ENCODE results near the gene CEACAM19. TPM values are rescaled to one million over a fixed set of nuclear protein-coding genes. Genes with fewer than 3 reads are reported as not detected.
"Not testable (repeated sequence)": the region's sequence is repeated elsewhere in the genome, so short reads cannot be mapped to it uniquely, and the experiment has no call there.

The CEACAM19 gene
- total and polyA plus RNA-seq, 2 of the 13 experiments (the other 11 are each of a cell fraction or from before 2014, with no cell fraction given) = 1.3 to 4.0 TPM

GRCh38 chr19:44670027-44670426 is 1.3 kb upstream of the CEACAM19 start:
- POLR2A ChIA-PET; H4K20me1 ChIP-seq (ENCODE audit: insufficient read depth, low read length); H3K4me1 ChIP-seq (ENCODE audit: insufficient read depth, low read length); DNase-seq (ENCODE audit: low spot score); H3K4me2 ChIP-seq (ENCODE audit: low read depth, low read length); H3K36me3 ChIP-seq (replicated peaks in 1 of 2; ENCODE audit: control insufficient read depth in 1 of 2, insufficient read depth in 2 of 2, low read length in 2 of 2); CTCF ChIA-PET (ENCODE audit: low intra/inter-chr PET ratio, low total read pairs); H2AFZ ChIP-seq (ENCODE audit: low read length); FAIRE-seq; H3K79me2 ChIP-seq (ENCODE audit: insufficient read depth, low read length); intact Hi-C loops (cut with micrococcal nuclease; ENCODE audit: unreplicated experiment); H3K9ac ChIP-seq (ENCODE audit: insufficient read depth, low read depth, low read length); H3K27me3 ChIP-seq (ENCODE audit: control insufficient read depth in 1 of 2, insufficient read depth in 2 of 2, low read length in 2 of 2); BruUV-seq (replicated peaks); in situ Hi-C loops (cut with HindIII; ENCODE audit: extremely low pct_ligation_motif_present, low pct_unique_long_range_greater_than_20kb); ATAC-seq; H3K9me3 ChIP-seq (ENCODE audit: low read length); H3K27ac ChIP-seq (ENCODE audit: extremely low read length, insufficient read depth, low read length); H3K4me3 ChIP-seq (replicated peaks in 1 of 3; ENCODE audit: insufficient read depth in 1 of 3, low read depth in 2 of 3, low read length in 3 of 3): not testable (repeated sequence)
- WGBS (ENCODE audit: low lambda C conversion rate) = 98% methylated on average over 2 of the region's 2 CpGs
- TF ChIP-seq ZNF121 (CRISPR knock-in tag; IDR thresholded peaks at IDR 0.05) = peak; percentile 59; the same call in 1 of the 2 replicates

- Histone ChIP-seq H3K79me2 (ENCODE audit: insufficient read depth, low read length) (no peaks in the 10 kb centered on the region), H2AFZ (ENCODE audit: low read length) (no peak overlapping the region), H3K4me1 (ENCODE audit: insufficient read depth, low read length) (peaks cover 10% of the 10 kb centered on the region), H3K36me3 (replicated peaks in 1 of 2; ENCODE audit: control insufficient read depth in 1 of 2, insufficient read depth in 2 of 2, low read length in 2 of 2) (no peaks in the 10 kb centered on the region), H3K4me3 (replicated peaks in 1 of 3; ENCODE audit: insufficient read depth in 1 of 3, low read depth in 2 of 3, low read length in 3 of 3) (no peak overlapping the region), H3K27me3 (ENCODE audit: control insufficient read depth in 1 of 2, insufficient read depth in 2 of 2, low read length in 2 of 2) (no peaks in the 10 kb centered on the region), H3K9ac (ENCODE audit: insufficient read depth, low read depth, low read length) (no peak overlapping the region), H3K27ac (ENCODE audit: extremely low read length, insufficient read depth, low read length) (no peak overlapping the region), H3K4me2 (ENCODE audit: low read depth, low read length) (no peak overlapping the region), H4K20me1 (ENCODE audit: insufficient read depth, low read length) (no peaks in the 10 kb centered on the region), H3K9me3 (ENCODE audit: low read length) (no peaks in the 10 kb centered on the region)
- in situ Hi-C loops (cut with HindIII; ENCODE audit: extremely low pct_ligation_motif_present, low pct_unique_long_range_greater_than_20kb) (no loop called here), intact Hi-C loops (cut with micrococcal nuclease; ENCODE audit: unreplicated experiment) (no loop called here)
- POLR2A ChIA-PET = no interaction called here
- no peak for ATAC-seq
- TF ChIP-seq ZNF24 (IDR thresholded peaks at IDR 0.05) (0 out of 2 replicates have a peak, but pooled peaks have one; percentile 50), NR1H2 (CRISPR knock-in tag; IDR thresholded peaks at IDR 0.05; ENCODE audit: borderline replicate concordance, low read depth) (no peak)
- FAIRE-seq = no peak
- BruUV-seq (replicated peaks) = TSS peak; percentile 18
- CTCF ChIA-PET (ENCODE audit: low intra/inter-chr PET ratio, low total read pairs) = no interaction called here
- DNase-seq (ENCODE audit: low spot score) = no peak
- 63% methylated on average over 1 of the region's 1 CpG for WGBS (ENCODE audit: low lambda C conversion rate)
Measured at GRCh38 chr19:44672226-44672625, 944 bp downstream of the CEACAM19 start.
